GM18870 (cell line): Measurements from ENCODE around the gene NDUFS7.
"Not testable (repeated sequence)": the region's sequence is repeated elsewhere in the genome, so short reads cannot be mapped to it uniquely, and the experiment has no call there.

ENCODE experiments used
- ATAC-seq: cut with Tn5 transposase; IDR thresholded peaks from one replicate; pipeline ENCODE4 v1.9.1; 2021; ENCODE audit warnings: moderate library complexity; ENCODE audit not compliant: unreplicated experiment

NDUFS7 gene

GRCh38 chr19:1416014-1416841 lies 32.5 kb downstream of the NDUFS7 start:
- ATAC-seq: no peak

- no peak for ATAC-seq
Observed at GRCh38 chr19:1417145-1417544, 33.4 kb downstream of the NDUFS7 start.

- ATAC-seq: no peak
Observed at GRCh38 chr19:1417681-1418495, 34.2 kb downstream of the NDUFS7 start.

GRCh38 chr19:1418496-1418775 lies 34.7 kb downstream of the NDUFS7 start:
- ATAC-seq: no peak

- ATAC-seq: no peak
Observed at GRCh38 chr19:1418951-1419738, 35.4 kb downstream of the NDUFS7 start.

- ATAC-seq: not testable (repeated sequence)
Observed at GRCh38 chr19:1420085-1420484, 36.4 kb downstream of the NDUFS7 start.

- ATAC-seq: no peak
Observed at GRCh38 chr19:1420590-1420989, 36.9 kb downstream of the NDUFS7 start.

GRCh38 chr19:1421218-1421957 lies 37.7 kb downstream of the NDUFS7 start:
- ATAC-seq: no peak

- no peak for ATAC-seq
Observed at GRCh38 chr19:1421958-1422305, 38.2 kb downstream of the NDUFS7 start.

- ATAC-seq: no peak
Observed at GRCh38 chr19:1422360-1422759, 38.7 kb downstream of the NDUFS7 start.

GRCh38 chr19:1422943-1423342 lies 39.2 kb downstream of the NDUFS7 start:
- no peak for ATAC-seq

GRCh38 chr19:1423436-1424191 lies 39.9 kb downstream of the NDUFS7 start:
- no peak for ATAC-seq

- ATAC-seq: no peak
Observed at GRCh38 chr19:1424192-1424955, 40.7 kb downstream of the NDUFS7 start.

- no peak for ATAC-seq
Observed at GRCh38 chr19:1425102-1425837, 41.6 kb downstream of the NDUFS7 start.

- ATAC-seq: no peak
Observed at GRCh38 chr19:1425902-1426301, 42.2 kb downstream of the NDUFS7 start.

- no peak for ATAC-seq
Observed at GRCh38 chr19:1426736-1427135, 43.0 kb downstream of the NDUFS7 start.

GRCh38 chr19:1427221-1427920 lies 43.7 kb downstream of the NDUFS7 start:
- ATAC-seq: no peak

GRCh38 chr19:1428738-1429391 lies 45.2 kb downstream of the NDUFS7 start:
- no peak for ATAC-seq
